Choroid plexus epithelial cell (primary cell): ENCODE data around the gene ZNF782.
A peak's percentile ranks its signal among the peaks of the same experiment; 100 is the strongest.

Experiments used
- DNase-seq: peaks from one replicate; pipeline ENCODE4 v3.0.0-alpha.2; 2010; ENCODE audit warnings: low read depth
- H3K4me3 ChIP-seq: 2 replicates; pipeline ENCODE4 v1.5.1; 2011; ENCODE audit warnings: low read depth, mild to moderate bottlenecking, control low read depth, low read length, moderate library complexity
- TF ChIP-seq, protein P1 (sequence below): conservative IDR thresholded peaks from 2 replicates; pipeline ENCODE4 v1.5.1; 2011; ENCODE audit warnings: low read depth, mild to moderate bottlenecking, control low read depth, inconsistent platforms, low read length, moderate library complexity

ZNF782 gene

DNA sequence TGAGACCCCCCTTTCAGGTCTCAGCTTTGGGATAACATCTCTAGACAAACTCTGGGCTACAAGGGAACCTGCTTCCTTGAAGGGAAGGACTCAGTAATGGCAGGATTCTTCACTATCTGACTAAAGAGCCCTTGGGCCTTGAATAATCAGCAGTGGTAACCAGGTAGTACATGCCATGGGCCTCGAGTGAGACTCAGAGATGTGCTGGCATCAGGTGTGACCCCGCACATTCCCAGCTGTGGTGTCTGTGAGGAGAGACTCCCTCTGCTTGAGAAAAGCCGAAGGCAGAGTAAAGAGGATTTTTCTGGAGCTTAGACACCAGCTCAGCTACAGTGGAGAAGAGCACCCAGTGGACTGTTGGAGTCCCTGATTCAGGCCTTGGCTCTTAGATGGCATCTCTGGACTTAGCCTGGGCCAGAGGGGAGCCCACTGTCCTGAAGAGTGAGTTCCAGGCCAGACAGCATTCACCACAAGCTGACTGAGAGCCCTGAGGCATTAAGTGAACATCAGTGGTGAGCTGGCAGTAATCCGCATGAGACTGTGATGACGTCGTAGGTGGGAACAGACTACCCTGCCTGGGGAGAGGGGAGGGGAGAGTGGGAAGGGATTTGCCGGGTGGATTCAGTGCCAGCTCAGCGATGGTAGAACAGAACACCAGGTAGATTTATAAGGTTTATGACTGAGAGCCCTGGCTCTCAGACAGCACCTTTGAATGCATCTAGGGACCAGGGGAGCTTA, 5.3 kb upstream of the ZNF782 start:
- TF ChIP-seq, protein P1, sequence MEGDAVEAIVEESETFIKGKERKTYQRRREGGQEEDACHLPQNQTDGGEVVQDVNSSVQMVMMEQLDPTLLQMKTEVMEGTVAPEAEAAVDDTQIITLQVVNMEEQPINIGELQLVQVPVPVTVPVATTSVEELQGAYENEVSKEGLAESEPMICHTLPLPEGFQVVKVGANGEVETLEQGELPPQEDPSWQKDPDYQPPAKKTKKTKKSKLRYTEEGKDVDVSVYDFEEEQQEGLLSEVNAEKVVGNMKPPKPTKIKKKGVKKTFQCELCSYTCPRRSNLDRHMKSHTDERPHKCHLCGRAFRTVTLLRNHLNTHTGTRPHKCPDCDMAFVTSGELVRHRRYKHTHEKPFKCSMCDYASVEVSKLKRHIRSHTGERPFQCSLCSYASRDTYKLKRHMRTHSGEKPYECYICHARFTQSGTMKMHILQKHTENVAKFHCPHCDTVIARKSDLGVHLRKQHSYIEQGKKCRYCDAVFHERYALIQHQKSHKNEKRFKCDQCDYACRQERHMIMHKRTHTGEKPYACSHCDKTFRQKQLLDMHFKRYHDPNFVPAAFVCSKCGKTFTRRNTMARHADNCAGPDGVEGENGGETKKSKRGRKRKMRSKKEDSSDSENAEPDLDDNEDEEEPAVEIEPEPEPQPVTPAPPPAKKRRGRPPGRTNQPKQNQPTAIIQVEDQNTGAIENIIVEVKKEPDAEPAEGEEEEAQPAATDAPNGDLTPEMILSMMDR: no peak
- H3K4me3 ChIP-seq: no peak overlapping the region
- peak; percentile 47 for DNase-seq

- H3K4me3 ChIP-seq: no peak overlapping the region
- DNase-seq: peak; percentile 16
- TF ChIP-seq, protein P1: no peak
These were observed 4.4 kb upstream of the ZNF782 start for GRCh38 chr9:96858670-96859069.

DNA sequence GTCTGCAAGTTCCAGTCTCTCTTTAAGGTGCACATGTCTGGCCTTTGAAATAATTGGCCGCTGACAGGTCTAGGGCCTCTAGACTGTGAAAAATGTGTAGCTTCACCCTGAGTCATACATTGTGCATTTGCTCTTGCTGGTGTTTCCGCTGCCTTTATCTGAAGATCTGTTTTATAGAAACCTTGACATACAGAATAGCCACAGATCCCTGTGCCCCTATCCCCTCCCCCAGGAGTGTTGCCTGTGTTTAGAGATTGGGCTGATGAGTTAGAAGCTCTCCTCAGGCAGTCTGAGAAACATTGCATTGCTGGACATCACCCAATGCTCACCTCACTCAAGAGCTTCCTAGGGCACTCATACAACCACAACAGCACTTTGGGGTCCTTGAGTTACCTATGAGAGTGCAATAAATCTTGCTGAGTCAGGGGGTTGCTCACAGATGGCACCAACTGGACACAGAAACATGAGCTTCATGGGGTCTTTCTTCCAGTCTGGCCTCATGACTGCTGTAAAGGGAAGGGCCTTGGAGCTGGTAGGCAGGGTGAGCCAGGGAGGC, 3.8 kb upstream of the ZNF782 start:
- peak; percentile 78 for DNase-seq
- TF ChIP-seq, protein P1: no peak
- H3K4me3 ChIP-seq: no peak overlapping the region

DNA sequence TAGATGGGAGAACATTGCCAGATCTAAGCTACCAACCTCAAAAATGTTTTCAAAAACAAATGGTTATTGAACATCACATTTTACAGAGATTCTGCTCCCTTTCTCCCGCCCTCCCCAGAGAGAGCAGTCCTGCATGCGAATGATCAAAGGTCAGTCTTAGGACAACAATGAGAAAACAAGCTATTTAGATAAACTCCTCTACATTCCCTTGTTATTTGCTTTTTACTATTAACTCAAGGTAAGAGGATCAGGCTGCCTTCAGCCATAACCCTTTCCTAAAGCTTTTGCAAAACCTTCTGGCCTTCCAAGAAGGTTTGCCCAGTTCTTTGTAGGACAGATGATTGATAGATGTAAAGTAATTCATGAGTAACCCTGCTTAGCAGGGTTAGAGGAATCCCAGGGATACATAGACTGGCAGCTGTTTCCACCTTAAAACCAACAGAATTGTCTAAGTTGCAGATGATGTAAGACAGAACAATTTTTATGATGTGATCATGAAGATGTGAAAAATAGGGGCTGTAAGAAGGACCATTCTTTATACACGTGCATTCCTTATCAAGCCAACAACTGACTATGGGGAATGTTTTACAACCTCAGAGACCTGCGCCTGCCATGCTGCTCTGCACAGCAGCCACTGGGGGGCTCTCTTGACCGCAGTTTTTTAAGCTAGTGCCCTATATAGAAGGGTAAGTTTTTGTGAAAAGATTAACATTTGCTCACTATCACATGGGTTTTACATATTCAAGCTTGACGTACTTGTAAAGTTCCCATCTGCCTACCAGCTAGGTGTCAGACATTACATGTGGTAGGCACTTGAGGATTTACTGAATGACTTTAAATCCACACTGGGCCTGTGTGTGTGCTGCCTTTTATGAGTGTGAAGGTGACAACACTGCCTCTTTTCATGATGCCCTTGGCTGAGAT, 2.3 kb upstream of the ZNF782 start:
- DNase-seq: peak; percentile 85
- TF ChIP-seq, protein P1: peak; percentile 98
- H3K4me3 ChIP-seq: no peak overlapping the region

- H3K4me3 ChIP-seq: peak overlapping the region; percentile 93
These were observed 448 bp upstream of the ZNF782 start for GRCh38 chr9:96854651-96855273.

DNA sequence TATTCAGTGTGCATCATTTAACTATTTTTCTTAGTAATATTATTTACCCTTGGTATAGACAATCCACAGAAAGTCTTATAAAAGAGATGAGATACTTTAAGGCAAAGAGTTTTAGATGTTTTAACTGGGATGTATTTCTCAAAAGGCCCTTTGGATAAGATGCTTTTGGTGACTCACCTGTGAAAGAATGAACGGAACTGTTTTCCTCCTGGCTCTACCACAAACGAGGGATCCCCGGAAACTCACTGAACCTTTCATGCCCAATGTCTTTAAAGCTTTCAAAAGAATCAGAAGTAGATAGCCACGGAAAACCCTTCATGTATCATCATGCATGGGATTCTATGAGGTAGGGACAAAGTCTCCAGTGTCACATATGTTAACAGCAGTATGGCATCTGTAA, 1.6 kb downstream of the ZNF782 start:
- TF ChIP-seq, protein P1: no peak
- no peak overlapping the region for H3K4me3 ChIP-seq

More at GRCh38 chr9:96854651-96855273, 448 bp upstream of the ZNF782 start:
- no peak for DNase-seq
- TF ChIP-seq, protein P1: no peak

More for the DNA sequence above, 1.6 kb downstream of the ZNF782 start:
- DNase-seq: no peak
